Upper lobe of right lung (tissue), 1 donor: ENCODE results near the gene CDC5L. TPM values are rescaled to one million over a fixed set of nuclear protein-coding genes. Genes with fewer than 3 reads are reported as not detected.
A peak's percentile ranks its signal among the peaks of the same experiment; 100 is the strongest.

Experiments used
- ATAC-seq: fragments of 200-7000 bp; cut with Tn5 transposase; one replicate; pipeline ENCODE4 v1.9.1; 2020; ENCODE audit warnings: mild to moderate bottlenecking, moderate library complexity
- DNase-seq: peaks from one replicate; pipeline ENCODE4 v3.0.0-alpha.2; 2020
- H3K27ac ChIP-seq: fragments of 200-600 bp; one replicate; pipeline ENCODE4 v1.8.0; 2022
- H3K27me3 ChIP-seq: fragments of 200-600 bp; one replicate; pipeline ENCODE4 v1.8.0; 2022; ENCODE audit warnings: mild to moderate bottlenecking
- H3K36me3 ChIP-seq: fragments of 200-600 bp; one replicate; pipeline ENCODE4 v1.8.0; 2022
- H3K4me1 ChIP-seq: fragments of 200-600 bp; one replicate; pipeline ENCODE4 v1.8.0; 2022
- H3K4me3 ChIP-seq: fragments of 200-600 bp; one replicate; pipeline ENCODE4 v1.8.0; 2022; ENCODE audit warnings: mild to moderate bottlenecking
- H3K9me3 ChIP-seq: fragments of 200-600 bp; one replicate; pipeline ENCODE4 v1.8.0; 2022
- intact Hi-C: fragments of 100-400 bp; cut with DNase I; formaldehyde crosslinking; loops from one replicate; pipeline ENCODE4 v1.11.0; 2022
- total RNA-seq: library from RNA; stranded (reverse); fragmentation: NEBNext Ultra II Directional; extraction: Animal tissue kit (Norgen Biotek cat#: 25700); gene quantifications from one replicate; pipeline ENCODE4 v1.2.1, GENCODE V29; 2021
- TF ChIP-seq, protein P1 (sequence below): fragments of 200-600 bp; IDR thresholded peaks from one replicate; pipeline ENCODE4 v1.8.0; 2022; ENCODE audit warnings: antibody characterized with exemption
- donor health status: DM: no; HTN: yes; CAD: no; lungs with severe emphysema.

The CDC5L gene
- total RNA-seq, 1 donor from 2014 or later: 17.8 TPM

DNA sequence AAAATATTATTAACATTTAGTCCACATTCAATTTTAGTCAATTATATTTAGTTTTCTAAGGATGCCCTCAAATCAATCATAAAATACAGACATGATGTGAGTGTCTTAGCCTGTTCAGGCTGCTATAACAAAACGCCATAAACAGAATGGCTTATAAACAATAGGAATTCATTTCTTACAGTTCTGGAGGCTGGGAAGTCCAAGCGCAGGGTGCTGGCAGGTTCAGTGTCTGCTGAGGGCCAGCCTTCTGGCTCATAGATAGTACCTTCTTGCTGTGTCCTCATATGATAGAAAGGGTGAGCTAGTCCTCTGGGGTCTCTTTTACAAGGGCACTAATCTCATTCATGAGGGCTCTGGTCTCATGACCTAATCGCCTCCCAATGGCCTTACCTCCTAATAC, 10.0 kb upstream of the CDC5L start:
- Histone ChIP-seq H3K9me3 (no peaks in the 10 kb centered on the region), H3K4me3 (no peak overlapping the region), H3K27ac (no peak overlapping the region), H3K36me3 (no peaks in the 10 kb centered on the region), H3K27me3 (no peaks in the 10 kb centered on the region), H3K4me1 (no peaks in the 10 kb centered on the region)
- DNase-seq: no peak
- intact Hi-C loops: no loop called here
- ATAC-seq: no peak
- TF ChIP-seq, protein P1, sequence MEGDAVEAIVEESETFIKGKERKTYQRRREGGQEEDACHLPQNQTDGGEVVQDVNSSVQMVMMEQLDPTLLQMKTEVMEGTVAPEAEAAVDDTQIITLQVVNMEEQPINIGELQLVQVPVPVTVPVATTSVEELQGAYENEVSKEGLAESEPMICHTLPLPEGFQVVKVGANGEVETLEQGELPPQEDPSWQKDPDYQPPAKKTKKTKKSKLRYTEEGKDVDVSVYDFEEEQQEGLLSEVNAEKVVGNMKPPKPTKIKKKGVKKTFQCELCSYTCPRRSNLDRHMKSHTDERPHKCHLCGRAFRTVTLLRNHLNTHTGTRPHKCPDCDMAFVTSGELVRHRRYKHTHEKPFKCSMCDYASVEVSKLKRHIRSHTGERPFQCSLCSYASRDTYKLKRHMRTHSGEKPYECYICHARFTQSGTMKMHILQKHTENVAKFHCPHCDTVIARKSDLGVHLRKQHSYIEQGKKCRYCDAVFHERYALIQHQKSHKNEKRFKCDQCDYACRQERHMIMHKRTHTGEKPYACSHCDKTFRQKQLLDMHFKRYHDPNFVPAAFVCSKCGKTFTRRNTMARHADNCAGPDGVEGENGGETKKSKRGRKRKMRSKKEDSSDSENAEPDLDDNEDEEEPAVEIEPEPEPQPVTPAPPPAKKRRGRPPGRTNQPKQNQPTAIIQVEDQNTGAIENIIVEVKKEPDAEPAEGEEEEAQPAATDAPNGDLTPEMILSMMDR: no peak

DNA sequence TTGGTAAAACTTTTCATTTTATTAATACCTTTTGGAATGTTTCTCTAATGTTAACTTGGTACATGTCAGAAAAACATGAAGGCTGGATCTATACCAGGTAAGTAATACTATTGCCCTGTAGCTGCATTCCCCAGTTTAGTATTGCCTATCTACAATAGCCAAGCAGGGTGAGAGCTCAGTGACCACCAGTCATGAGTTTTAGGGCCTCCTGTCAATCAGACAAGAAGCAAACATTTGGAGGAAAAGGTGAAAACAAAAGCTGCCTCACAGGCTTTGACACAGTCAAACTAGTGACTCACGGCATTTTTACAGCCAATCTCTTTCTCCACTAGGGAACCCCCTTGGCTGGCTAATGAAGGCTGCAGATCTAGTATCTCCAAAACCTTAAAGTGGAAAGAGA, 9.5 kb upstream of the CDC5L start:
- Histone ChIP-seq H3K9me3 (no peaks in the 10 kb centered on the region), H3K4me1 (no peaks in the 10 kb centered on the region), H3K36me3 (no peaks in the 10 kb centered on the region), H3K27me3 (no peaks in the 10 kb centered on the region), H3K27ac (no peak overlapping the region), H3K4me3 (no peak overlapping the region)
- no peak for ATAC-seq
- intact Hi-C loops: no loop called here
- TF ChIP-seq, protein P1: no peak
- DNase-seq: no peak

DNA sequence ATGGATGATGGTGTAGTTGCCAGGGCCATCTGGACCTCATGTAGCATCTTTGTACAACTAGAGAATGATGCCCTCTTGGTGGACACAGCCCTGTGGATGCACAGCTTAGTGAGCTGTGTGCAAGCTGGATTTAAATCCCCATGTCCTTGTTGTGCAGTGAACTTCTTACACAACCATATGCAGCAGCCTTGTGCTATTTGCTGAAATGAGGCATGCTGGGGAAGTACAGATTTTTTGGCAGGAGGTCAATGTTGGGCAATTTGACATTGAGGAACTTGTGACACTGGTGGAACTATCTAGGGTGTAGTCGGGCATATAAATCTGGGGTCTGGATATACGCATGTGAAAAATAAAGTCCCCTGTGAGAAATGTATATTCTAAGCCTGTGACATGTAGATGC, 5.8 kb upstream of the CDC5L start:
- Histone ChIP-seq H3K4me1 (peaks cover 4% of the 10 kb centered on the region), H3K36me3 (no peaks in the 10 kb centered on the region), H3K27me3 (no peaks in the 10 kb centered on the region), H3K27ac (no peak overlapping the region), H3K4me3 (no peak overlapping the region), H3K9me3 (no peaks in the 10 kb centered on the region)
- peak; percentile 78 for ATAC-seq
- DNase-seq: no peak
- intact Hi-C loops: no loop called here
- TF ChIP-seq, protein P1: no peak

DNA sequence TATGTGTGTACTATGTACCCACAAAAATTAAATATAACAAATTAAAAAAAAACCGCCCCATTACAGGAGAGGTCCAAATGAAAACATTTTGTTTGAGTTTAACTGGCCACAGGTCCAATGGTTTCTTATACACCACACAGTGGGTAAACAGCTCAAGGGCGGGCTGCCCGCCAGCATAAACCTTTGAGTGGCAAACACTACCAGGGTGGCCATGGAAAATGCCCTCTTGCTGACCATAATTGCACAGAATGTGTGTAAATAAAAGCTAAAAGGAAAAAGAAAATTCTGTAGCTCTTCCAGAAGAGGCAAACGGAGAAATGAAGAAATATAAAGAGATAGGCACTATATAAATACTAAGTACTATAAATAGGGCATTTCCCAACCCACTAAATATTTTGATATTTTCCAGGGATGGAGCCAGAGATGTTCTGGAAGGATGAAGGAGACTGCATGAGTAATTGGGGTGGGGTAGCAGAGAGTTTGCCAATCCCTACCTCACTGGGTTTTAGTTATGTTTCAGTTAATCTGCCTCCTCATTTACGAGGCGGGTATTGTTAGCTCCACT, 1.1 kb upstream of the CDC5L start:
- H3K9me3 ChIP-seq: no peaks in the 10 kb centered on the region
- peak overlapping the region; percentile 98 for H3K4me3 ChIP-seq
- H3K27ac ChIP-seq: peak overlapping the region; percentile 95
- peaks cover 25% of the 10 kb centered on the region for H3K4me1 ChIP-seq
- peaks cover 4% of the 10 kb centered on the region for H3K36me3 ChIP-seq
- DNase-seq: peak; percentile 87
- H3K27me3 ChIP-seq: no peaks in the 10 kb centered on the region
- peak; percentile 32 for ATAC-seq
- TF ChIP-seq, protein P1: no peak
- intact Hi-C loops: no loop called here

DNA sequence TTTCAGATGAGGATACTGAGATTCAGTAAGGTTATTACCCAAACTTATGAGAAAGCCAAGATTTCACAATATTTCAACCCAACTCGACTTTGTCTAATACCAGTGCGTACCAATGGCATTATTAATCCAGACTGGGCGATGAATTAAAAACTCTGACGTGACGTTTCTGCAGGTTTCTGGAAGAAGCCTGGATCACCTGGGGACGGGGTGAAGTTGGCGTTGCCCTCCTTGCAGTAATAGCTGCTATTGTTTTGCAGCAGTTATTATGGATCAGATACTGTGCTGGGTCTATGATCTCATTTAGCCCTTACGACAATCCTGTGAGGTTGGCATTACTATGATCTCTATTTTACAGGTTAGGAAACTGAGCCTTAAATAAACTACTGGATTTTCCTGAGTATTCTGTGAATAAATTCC, 569 bp upstream of the CDC5L start:
- Histone ChIP-seq H3K36me3 (peaks cover 9% of the 10 kb centered on the region), H3K4me3 (peak overlapping the region; percentile 98), H3K4me1 (peaks cover 25% of the 10 kb centered on the region), H3K27me3 (no peaks in the 10 kb centered on the region), H3K9me3 (no peaks in the 10 kb centered on the region), H3K27ac (peak overlapping the region; percentile 95)
- TF ChIP-seq, protein P1: no peak
- intact Hi-C loops: no loop called here
- no peak for DNase-seq
- peak; percentile 1 for ATAC-seq

DNA sequence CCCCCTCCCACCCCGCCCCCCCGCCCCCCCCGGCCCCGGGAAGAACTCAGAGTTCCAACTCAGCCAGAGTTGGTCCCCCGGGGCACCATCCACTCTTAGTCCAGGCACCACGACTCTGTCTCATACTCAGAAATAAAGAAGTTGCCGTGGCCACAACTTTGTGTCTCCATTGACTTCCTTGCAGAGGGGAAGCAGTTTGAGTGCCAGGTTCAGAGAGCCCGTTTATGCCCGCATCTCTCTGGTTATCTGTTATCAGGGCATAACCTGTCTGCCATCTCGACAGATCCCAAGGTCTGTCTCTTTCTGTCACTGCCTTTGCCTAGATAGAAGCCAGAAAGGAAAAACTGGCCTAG, 605 bp downstream of the CDC5L start:
- Histone ChIP-seq H3K27ac (peak overlapping the region; percentile 95), H3K36me3 (peaks cover 21% of the 10 kb centered on the region), H3K27me3 (no peaks in the 10 kb centered on the region), H3K9me3 (no peaks in the 10 kb centered on the region), H3K4me3 (peak overlapping the region; percentile 98), H3K4me1 (peaks cover 25% of the 10 kb centered on the region)
- TF ChIP-seq, protein P1: no peak
- no peak for ATAC-seq
- intact Hi-C loops: no loop called here
- no peak for DNase-seq
